ENCODE measurements around the gene MACROD2. TPM values are rescaled to one million over a fixed set of nuclear protein-coding genes. Genes with fewer than 3 reads are reported as not detected.

Gene MACROD2
- polyA plus RNA-seq, 2 of the 4 experiments (the other 2 are of a cell fraction) = 0.96 to 1.3 TPM

DNA sequence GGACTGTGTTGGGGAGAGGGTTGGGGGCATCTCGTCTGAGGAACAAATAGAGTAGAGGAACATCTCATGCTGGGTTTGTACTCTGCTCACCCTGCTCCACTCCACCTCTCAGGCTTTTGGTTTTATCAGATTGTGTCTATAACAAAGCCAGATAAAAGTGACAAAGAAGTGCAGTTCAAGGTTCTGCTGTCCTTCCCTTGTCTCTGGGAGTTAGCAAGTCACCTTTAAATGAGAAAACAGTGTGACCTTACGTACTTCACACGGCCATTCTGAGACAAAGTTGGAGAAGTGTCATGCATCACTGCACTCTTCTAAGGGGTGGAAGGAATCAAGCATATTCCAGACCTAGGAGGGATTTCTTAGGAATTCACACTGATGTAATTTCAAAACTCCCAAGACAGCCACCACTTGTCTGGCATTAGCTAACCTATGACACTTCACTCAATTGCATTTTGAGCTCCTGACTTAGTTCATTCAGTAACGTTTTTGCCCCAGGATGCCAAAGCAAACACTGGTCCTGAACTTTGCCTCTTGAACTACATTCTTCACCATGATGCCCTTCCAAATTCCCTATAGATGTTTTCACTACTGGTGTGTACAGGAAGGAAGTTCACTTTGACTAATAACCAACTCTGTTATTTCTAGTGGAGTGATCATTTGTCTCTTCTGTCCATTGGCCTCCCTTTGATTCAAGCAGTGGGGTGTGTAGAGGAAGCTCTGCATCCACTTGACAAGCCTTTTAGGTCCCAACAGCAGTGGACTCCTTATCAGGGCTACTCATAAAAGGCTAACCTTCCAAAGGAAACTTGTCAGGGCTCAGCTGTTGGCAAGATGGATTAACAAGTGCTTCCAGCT, 989.7 kb downstream of the MACROD2 start:
- Histone ChIP-seq H3K4me2 (peak overlapping the region; percentile 62), H3K4me3 (no peak overlapping the region), H3K4me1 (peaks cover 32% of the 10 kb centered on the region), H3K9me3 (peaks cover 51% of the 10 kb centered on the region), H3K27ac (peak overlapping the region; percentile 89 to 90)
- ChIA-PET POLR2A (no interaction called here), CTCF (no interaction called here)
- FAIRE-seq (peak; percentile 86), DNase-seq (ENCODE audit: low read depth in 1 of 2, low spot score in 1 of 2) (peak in 1 of 2 experiments; percentile 90), ATAC-seq (peak; percentile 44 to 63)
- TF ChIP-seq JUNB (IDR thresholded peaks at IDR 0.05) (peak; percentile 57; the same call in 1 of the 2 replicates), POLR2AphosphoS2 (conservative IDR thresholded peaks at IDR 0.05; ENCODE audit: low read length) (no peak), EHF (CRISPR knock-in tag; IDR thresholded peaks at IDR 0.05) (no peak), TP53 (CRISPR knock-in tag; IDR thresholded peaks at IDR 0.05) (no peak), CEBPB (IDR thresholded peaks at IDR 0.05) (peak; percentile 30 to 46; a peak in 2 of 4 replicates), ESRRA (IDR thresholded peaks at IDR 0.05; ENCODE audit: borderline replicate concordance, low read length) (peak; percentile 66; the same call in 1 of the 2 replicates), PHF8 (IDR thresholded peaks at IDR 0.05; ENCODE audit: borderline replicate concordance, low read depth) (no peak), ZNF302 (CRISPR knock-in tag; IDR thresholded peaks at IDR 0.05) (no peak), MAZ (IDR thresholded peaks at IDR 0.05; ENCODE audit: borderline replicate concordance, low read depth, low read length) (no peak), JUN (IDR thresholded peaks at IDR 0.05) (peak; percentile 49 to 58; a peak in 2 of 5 replicates), EP300 (IDR thresholded peaks at IDR 0.05) (peak; percentile 68 to 81; a peak in 3 of 5 replicates), HOXB5 (CRISPR knock-in tag; IDR thresholded peaks at IDR 0.05) (no peak), ZSCAN20 (CRISPR knock-in tag; IDR thresholded peaks at IDR 0.05) (peak; percentile 50; the same call in 1 of the 2 replicates), HOXB13 (CRISPR knock-in tag; IDR thresholded peaks at IDR 0.05; ENCODE audit: low read depth) (no peak; the same call in 1 of the 2 replicates), EHMT2 (IDR thresholded peaks at IDR 0.05; ENCODE audit: low read depth) (no peak), CBX8 (IDR thresholded peaks at IDR 0.05) (no peak), TFCP2L1 (CRISPR knock-in tag; IDR thresholded peaks at IDR 0.05) (no peak), GATA3 (IDR thresholded peaks at IDR 0.05; ENCODE audit: borderline replicate concordance) (peak; percentile 80), KDM5A (IDR thresholded peaks at IDR 0.05) (no peak), FOSL2 (IDR thresholded peaks at IDR 0.05) (no peak), FOSL2 (CRISPR knock-in tag; IDR thresholded peaks at IDR 0.05) (peak; percentile 75), RAD21 (conservative IDR thresholded peaks at IDR 0.05 in 1 of 2, IDR thresholded peaks at IDR 0.05 in 1 of 2) (peak in 1 of 2 experiments; percentile 27; a peak in 1 of 5 replicates), SMC3 (IDR thresholded peaks at IDR 0.05) (peak; percentile 13; the same call in 1 of the 3 replicates)
- TF ChIP-seq, protein P1, sequence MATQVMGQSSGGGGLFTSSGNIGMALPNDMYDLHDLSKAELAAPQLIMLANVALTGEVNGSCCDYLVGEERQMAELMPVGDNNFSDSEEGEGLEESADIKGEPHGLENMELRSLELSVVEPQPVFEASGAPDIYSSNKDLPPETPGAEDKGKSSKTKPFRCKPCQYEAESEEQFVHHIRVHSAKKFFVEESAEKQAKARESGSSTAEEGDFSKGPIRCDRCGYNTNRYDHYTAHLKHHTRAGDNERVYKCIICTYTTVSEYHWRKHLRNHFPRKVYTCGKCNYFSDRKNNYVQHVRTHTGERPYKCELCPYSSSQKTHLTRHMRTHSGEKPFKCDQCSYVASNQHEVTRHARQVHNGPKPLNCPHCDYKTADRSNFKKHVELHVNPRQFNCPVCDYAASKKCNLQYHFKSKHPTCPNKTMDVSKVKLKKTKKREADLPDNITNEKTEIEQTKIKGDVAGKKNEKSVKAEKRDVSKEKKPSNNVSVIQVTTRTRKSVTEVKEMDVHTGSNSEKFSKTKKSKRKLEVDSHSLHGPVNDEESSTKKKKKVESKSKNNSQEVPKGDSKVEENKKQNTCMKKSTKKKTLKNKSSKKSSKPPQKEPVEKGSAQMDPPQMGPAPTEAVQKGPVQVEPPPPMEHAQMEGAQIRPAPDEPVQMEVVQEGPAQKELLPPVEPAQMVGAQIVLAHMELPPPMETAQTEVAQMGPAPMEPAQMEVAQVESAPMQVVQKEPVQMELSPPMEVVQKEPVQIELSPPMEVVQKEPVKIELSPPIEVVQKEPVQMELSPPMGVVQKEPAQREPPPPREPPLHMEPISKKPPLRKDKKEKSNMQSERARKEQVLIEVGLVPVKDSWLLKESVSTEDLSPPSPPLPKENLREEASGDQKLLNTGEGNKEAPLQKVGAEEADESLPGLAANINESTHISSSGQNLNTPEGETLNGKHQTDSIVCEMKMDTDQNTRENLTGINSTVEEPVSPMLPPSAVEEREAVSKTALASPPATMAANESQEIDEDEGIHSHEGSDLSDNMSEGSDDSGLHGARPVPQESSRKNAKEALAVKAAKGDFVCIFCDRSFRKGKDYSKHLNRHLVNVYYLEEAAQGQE (IDR thresholded peaks at IDR 0.05) = no peak
- TF ChIP-seq, protein P2, sequence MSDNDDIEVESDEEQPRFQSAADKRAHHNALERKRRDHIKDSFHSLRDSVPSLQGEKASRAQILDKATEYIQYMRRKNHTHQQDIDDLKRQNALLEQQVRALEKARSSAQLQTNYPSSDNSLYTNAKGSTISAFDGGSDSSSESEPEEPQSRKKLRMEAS (IDR thresholded peaks at IDR 0.05) = peak; percentile 15; the same call in 1 of the 2 replicates
- TF ChIP-seq, protein P3, sequence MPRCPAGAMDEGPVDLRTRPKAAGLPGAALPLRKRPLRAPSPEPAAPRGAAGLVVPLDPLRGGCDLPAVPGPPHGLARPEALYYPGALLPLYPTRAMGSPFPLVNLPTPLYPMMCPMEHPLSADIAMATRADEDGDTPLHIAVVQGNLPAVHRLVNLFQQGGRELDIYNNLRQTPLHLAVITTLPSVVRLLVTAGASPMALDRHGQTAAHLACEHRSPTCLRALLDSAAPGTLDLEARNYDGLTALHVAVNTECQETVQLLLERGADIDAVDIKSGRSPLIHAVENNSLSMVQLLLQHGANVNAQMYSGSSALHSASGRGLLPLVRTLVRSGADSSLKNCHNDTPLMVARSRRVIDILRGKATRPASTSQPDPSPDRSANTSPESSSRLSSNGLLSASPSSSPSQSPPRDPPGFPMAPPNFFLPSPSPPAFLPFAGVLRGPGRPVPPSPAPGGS (IDR thresholded peaks at IDR 0.05) = 0 out of 3 replicates have a peak, but pooled peaks have one; percentile 18
- TF ChIP-seq, protein P4, sequence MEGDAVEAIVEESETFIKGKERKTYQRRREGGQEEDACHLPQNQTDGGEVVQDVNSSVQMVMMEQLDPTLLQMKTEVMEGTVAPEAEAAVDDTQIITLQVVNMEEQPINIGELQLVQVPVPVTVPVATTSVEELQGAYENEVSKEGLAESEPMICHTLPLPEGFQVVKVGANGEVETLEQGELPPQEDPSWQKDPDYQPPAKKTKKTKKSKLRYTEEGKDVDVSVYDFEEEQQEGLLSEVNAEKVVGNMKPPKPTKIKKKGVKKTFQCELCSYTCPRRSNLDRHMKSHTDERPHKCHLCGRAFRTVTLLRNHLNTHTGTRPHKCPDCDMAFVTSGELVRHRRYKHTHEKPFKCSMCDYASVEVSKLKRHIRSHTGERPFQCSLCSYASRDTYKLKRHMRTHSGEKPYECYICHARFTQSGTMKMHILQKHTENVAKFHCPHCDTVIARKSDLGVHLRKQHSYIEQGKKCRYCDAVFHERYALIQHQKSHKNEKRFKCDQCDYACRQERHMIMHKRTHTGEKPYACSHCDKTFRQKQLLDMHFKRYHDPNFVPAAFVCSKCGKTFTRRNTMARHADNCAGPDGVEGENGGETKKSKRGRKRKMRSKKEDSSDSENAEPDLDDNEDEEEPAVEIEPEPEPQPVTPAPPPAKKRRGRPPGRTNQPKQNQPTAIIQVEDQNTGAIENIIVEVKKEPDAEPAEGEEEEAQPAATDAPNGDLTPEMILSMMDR (IDR thresholded peaks at IDR 0.05) = no peak
- 35% methylated on average over 4 of the region's 4 CpGs for WGBS (ENCODE audit: missing lambda C conversion rate)

Data from A549 (cell line).